Transverse colon (tissue), 4 donors: ENCODE measurements around the gene RGS10. TPM values are rescaled to one million over a fixed set of nuclear protein-coding genes. Genes with fewer than 3 reads are reported as not detected.
"Not testable (repeated sequence)": the region's sequence is repeated elsewhere in the genome, so short reads cannot be mapped to it uniquely, and the experiment has no call there.

ENCODE experiments used
- DNase-seq: peaks from one replicate; pipeline ENCODE4 v3.0.0-alpha.2; 2019
- H3K27ac ChIP-seq, 4 donors: fragments of 200-600 bp; sonication (generic); 2 replicates each; pipeline ENCODE4 v1.5.1; 2016 to 2018; ENCODE audit warnings: inconsistent platforms in 4 of 4
- H3K27me3 ChIP-seq: fragments of 200-600 bp; sonication (generic); 2 replicates; pipeline ENCODE4 v1.5.1; 2017; ENCODE audit warnings: inconsistent platforms
- H3K36me3 ChIP-seq, 4 donors: fragments of 200-600 bp; sonication (generic); 2 replicates each; pipeline ENCODE4 v1.5.1; 2017 to 2019; ENCODE audit warnings: inconsistent platforms in 4 of 4
- H3K4me1 ChIP-seq, 4 donors: fragments of 200-600 bp; sonication (generic); 2 replicates each; pipeline ENCODE4 v1.5.1; 2017 to 2020; ENCODE audit warnings: inconsistent platforms in 4 of 4
- H3K4me3 ChIP-seq, 4 donors: fragments of 200-600 bp; sonication (generic); 1 replicate in 1 of 4; 2 replicates in 3 of 4; pipeline versions ENCODE4 v1.5.1 to v1.6.1; 2017 to 2019; ENCODE audit warnings: inconsistent platforms in 4 of 4
- H3K9me3 ChIP-seq, 2 donors: fragments of 200-600 bp; sonication (generic); 2 replicates each; pipeline ENCODE4 v1.5.1; 2017 to 2019; ENCODE audit warnings: inconsistent platforms in 2 of 2
- EP300 ChIP-seq: sonication (generic); formaldehyde crosslinking; IDR thresholded peaks from one replicate; pipeline ENCODE4 v1.6.1; 2017; ENCODE audit warnings: antibody characterized with exemption, low read depth
- POLR2A ChIP-seq: fragments of 450-650 bp; IDR thresholded peaks from one replicate; pipeline ENCODE4 v1.6.1; 2016; ENCODE audit warnings: antibody characterized with exemption, mild to moderate bottlenecking, moderate library complexity
- POLR2AphosphoS5 ChIP-seq, 3 donors: sonication (generic); formaldehyde crosslinking; IDR thresholded peaks; one replicate each; pipeline ENCODE4 v1.6.1; 2016; ENCODE audit warnings: antibody characterized with exemption in 3 of 3
- WGBS, 2 donors: methylation state at CpG; one replicate each; pipeline ENCODE4 v1.1.5; 2018; ENCODE audit warnings: low coverage in 1 of 2; 5-methylcytosine and 5-hydroxymethylcytosine counted together
- in situ Hi-C, 4 donors: fragments of 200-750 bp; cut with MboI; loops; one replicate each; pipeline versions ENCODE4 v1.15.0 to v1.15.1; 2017; ENCODE audit warnings: low sequenced_read_pairs in 3 of 4, low pct_ligation_motif_present in 1 of 4, low pct_unique_long_range_greater_than_20kb in 1 of 4
- intact Hi-C: fragments of 100-400 bp; cut with DNase I; formaldehyde crosslinking; loops from one replicate; pipeline ENCODE4 v1.15.1; 2023; ENCODE audit warnings: low total_unique reads
- total RNA-seq, 4 donors: library from RNA; depleted of rRNA; stranded (reverse); fragments of >200 nt; gene quantifications; one replicate each; pipeline ENCODE4 v1.1.0, GENCODE V29; 2016
- TF ChIP-seq, protein P1 (sequence below), 5 experiments: fragments of 200-600 bp in 3 of 5; fragments of 450-650 bp in 2 of 5; sonication (generic) in 3 of 5; IDR thresholded peaks; 1 replicate in 2 of 5; 2 replicates in 3 of 5; pipeline ENCODE4 v1.5.1; 2016 to 2017; ENCODE audit warnings: antibody characterized with exemption in 5 of 5, inconsistent platforms in 3 of 5, mild to moderate bottlenecking in 2 of 5, moderate library complexity in 1 of 5

RGS10 gene
- total RNA-seq, 4 donors from 2014 or later, result 26.3 to 47.1 (median 38.8) TPM

DNA sequence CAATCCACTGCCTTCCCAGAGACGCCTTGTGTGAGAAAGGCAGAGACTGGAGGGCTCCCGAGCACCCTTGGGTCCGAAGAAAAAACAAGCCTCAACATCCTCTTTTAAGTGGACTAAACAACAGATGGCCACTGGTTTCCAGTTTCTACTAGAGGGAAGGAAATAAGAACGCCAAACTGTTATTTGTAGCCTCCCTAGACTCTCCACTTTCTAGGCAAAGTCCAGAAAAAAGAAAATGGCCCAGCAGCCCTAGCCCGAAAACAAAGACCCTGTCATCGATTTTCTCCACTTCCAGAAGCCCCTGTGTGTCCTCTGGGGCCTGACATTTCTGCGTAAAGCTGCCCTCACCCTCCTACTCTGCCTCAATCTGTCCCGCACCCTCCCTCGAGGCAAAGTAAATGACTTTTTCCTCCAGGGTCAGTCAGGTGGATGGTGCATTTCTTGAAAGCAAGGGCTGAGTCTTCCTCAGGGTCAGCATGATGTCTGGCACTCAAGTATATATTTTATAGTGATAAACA lies 6.0 kb downstream of the RGS10 start:
- peak overlapping the region; percentile 86 to 95 (median 91) for H3K27ac ChIP-seq
- in situ Hi-C loops (no loop called here), intact Hi-C loops (no loop called here)
- H3K9me3 ChIP-seq, result no peaks in the 10 kb centered on the region
- WGBS, 2 donors, result 88 to 100% methylated on average over 2 to 9 of the region's 9 CpGs
- no peak overlapping the region for H3K4me3 ChIP-seq
- TF ChIP-seq EP300 (no peak), POLR2AphosphoS5 (IDR thresholded peaks at IDR 0.05) (no peak), POLR2A (no peak)
- TF ChIP-seq, protein P1, sequence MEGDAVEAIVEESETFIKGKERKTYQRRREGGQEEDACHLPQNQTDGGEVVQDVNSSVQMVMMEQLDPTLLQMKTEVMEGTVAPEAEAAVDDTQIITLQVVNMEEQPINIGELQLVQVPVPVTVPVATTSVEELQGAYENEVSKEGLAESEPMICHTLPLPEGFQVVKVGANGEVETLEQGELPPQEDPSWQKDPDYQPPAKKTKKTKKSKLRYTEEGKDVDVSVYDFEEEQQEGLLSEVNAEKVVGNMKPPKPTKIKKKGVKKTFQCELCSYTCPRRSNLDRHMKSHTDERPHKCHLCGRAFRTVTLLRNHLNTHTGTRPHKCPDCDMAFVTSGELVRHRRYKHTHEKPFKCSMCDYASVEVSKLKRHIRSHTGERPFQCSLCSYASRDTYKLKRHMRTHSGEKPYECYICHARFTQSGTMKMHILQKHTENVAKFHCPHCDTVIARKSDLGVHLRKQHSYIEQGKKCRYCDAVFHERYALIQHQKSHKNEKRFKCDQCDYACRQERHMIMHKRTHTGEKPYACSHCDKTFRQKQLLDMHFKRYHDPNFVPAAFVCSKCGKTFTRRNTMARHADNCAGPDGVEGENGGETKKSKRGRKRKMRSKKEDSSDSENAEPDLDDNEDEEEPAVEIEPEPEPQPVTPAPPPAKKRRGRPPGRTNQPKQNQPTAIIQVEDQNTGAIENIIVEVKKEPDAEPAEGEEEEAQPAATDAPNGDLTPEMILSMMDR (IDR thresholded peaks at IDR 0.05), result no peak
- H3K27me3 ChIP-seq, result no peaks in the 10 kb centered on the region
- H3K4me1 ChIP-seq, result peaks cover 21 to 85% (median 44%) of the 10 kb centered on the region in 4 donors
- no peaks in the 10 kb centered on the region for H3K36me3 ChIP-seq
- no peak for DNase-seq

DNA sequence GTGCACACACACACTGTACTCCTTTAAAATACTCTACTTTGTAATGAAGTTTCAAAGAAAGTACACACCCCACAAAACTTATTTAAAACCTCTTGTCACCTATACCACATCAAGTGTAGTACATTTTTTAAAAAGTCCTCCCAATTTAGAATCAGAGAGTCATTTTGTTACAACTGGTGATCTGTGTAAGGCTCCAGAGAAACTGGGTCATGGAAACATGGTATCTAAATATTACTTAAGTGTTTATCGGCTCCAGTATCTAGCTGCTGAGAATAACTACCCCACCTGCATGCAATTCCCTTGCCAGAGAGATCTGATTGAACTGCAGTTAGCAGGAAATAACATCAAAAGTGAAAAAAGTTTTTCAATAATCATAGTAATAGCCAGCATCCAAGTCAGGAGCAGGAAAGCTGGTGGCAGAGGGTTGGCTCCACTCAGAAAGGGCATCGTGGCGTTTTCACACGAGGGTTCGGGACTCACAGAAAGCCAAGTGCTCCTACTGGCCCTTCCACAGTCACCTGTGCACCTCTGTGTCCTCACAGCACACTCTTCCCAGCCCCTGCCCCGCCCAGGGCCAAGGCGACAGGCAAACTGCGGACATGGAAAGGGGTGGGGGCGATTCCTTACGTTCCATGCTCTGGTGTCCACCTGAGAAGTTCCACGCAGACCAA lies 6.5 kb downstream of the RGS10 start:
- no peak for TF ChIP-seq EP300
- TF ChIP-seq, protein P1 (IDR thresholded peaks at IDR 0.05), result no peak
- TF ChIP-seq POLR2AphosphoS5 (IDR thresholded peaks at IDR 0.05), result no peak
- TF ChIP-seq POLR2A, result no peak
- no peaks in the 10 kb centered on the region for H3K9me3 ChIP-seq
- H3K36me3 ChIP-seq, result no peaks in the 10 kb centered on the region
- H3K4me1 ChIP-seq, result peaks cover 22 to 91% (median 47%) of the 10 kb centered on the region in 4 donors
- in situ Hi-C loops (no loop called here), intact Hi-C loops (no loop called here)
- 39 to 73% methylated on average over 4 to 11 of the region's 11 CpGs for WGBS, 2 donors
- no peaks in the 10 kb centered on the region for H3K27me3 ChIP-seq
- no peak for DNase-seq
- H3K27ac ChIP-seq, result peak overlapping the region; percentile 86 to 95 (median 91)
- no peak overlapping the region for H3K4me3 ChIP-seq

DNA sequence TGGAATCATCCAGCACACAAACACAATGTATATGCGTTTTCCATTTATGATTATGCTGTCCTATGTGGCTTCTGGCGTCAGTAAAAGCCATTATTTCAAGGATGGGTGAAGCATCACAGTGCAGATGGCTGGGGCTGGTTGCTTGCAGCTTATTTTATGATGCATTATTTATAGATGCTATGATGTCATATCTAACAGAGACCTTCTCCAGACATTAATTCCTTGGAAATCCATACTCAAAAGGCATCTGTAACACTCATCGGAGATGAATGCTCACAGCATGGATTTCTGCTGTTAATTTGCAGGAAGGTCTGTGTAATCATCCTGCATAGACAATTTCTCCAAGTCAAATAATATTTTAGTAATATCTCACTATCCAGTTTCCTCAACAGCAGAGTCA lies 7.2 kb downstream of the RGS10 start:
- Histone ChIP-seq H3K36me3 (no peaks in the 10 kb centered on the region), H3K4me1 (peaks cover 29 to 92% (median 47%) of the 10 kb centered on the region in 4 donors), H3K9me3 (no peaks in the 10 kb centered on the region), H3K4me3 (no peak overlapping the region), H3K27me3 (no peaks in the 10 kb centered on the region), H3K27ac (peak overlapping the region; percentile 86 to 95 (median 91))
- DNase-seq, result no peak
- TF ChIP-seq, protein P1 (IDR thresholded peaks at IDR 0.05), result no peak
- TF ChIP-seq POLR2A (no peak), EP300 (no peak)
- intact Hi-C loops (no loop called here), in situ Hi-C loops (no loop called here)
- WGBS, 2 donors, result 70 to 76% methylated on average over 3 of the region's 3 CpGs

DNA sequence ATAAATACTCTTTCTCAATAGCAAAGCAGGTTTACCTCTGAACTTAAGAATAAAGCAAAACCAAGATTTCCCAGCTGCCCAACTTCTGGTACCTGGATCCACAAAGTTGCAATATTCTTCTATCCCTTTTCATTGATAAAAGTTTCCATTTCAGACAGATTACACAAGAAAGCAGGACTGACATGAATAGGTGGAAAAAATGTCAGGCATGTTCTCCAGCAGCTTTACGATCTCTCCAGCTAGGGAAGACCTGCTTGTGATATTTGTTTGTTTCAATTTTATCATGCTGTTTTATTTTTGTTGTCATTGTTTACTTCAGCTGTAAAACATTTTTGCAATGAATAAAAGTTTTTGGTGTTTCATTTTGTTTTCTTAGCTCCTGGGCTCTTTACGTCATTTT lies 9.0 kb downstream of the RGS10 start:
- peaks cover 20 to 83% (median 34%) of the 10 kb centered on the region in 4 donors for H3K4me1 ChIP-seq
- no peaks in the 10 kb centered on the region for H3K36me3 ChIP-seq
- in situ Hi-C loops, result no loop called here
- intact Hi-C loops, result no loop called here
- 73 to 85% methylated on average over 2 of the region's 2 CpGs for WGBS, 2 donors
- no peaks in the 10 kb centered on the region for H3K27me3 ChIP-seq
- H3K4me3 ChIP-seq, result no peak overlapping the region
- H3K9me3 ChIP-seq, result no peaks in the 10 kb centered on the region
- TF ChIP-seq, protein P1 (IDR thresholded peaks at IDR 0.05), result no peak
- TF ChIP-seq POLR2AphosphoS5 (IDR thresholded peaks at IDR 0.05) (no peak), EP300 (no peak), POLR2A (no peak)
- DNase-seq, result no peak
- peak overlapping the region; percentile 23 to 95 (median 63) for H3K27ac ChIP-seq

DNA sequence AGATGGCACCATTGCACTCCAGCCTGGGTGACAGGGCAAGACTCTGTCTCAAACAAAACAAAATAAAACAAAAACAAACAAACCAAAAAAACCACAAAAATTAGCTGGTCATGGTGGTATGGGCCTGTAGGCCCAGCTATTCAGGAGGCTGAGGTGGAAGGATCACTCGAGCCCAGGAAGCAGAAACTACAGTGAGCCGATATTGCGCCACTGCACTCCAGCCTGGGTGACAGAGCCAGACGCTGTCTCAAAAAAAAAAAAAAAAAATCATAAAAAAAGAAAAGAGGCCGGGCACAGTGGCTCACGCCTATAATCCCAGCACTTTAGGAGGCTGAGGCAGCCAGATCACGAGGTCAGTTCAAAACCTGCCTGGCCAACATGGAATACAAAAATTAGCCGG lies 9.7 kb downstream of the RGS10 start:
- H3K4me1 ChIP-seq, result peaks cover 14 to 79% (median 29%) of the 10 kb centered on the region in 4 donors
- intact Hi-C loops, in situ Hi-C loops, H3K9me3 ChIP-seq, DNase-seq, H3K36me3 ChIP-seq, H3K27me3 ChIP-seq, H3K4me3 ChIP-seq: not testable (repeated sequence)
- WGBS, 2 donors, result 72% methylated on average over 8 of the region's 8 CpGs; no CpG with 5 or more reads in 1 of the 2 donors
- H3K27ac ChIP-seq, result peak overlapping the region; percentile 23 to 95 (median 63)

DNA sequence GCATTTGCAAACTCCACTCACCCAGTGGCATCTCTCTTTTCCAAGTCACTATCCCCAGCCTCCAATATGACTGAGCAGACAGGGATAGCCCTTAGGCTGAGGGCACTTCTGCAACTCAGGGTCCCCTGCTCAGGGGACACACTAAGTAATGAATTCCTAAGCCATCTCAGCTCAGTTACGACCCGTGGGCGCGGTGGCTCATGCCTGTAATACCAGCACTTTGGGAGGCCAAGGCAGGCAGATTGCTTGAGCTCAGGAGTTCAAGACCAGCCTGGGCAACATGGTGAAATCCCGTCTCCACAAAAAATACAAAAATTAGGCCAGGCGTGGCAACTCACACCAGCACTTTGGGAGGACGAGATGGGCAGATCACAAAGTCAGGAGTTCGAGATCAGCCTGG lies 10.3 kb downstream of the RGS10 start:
- Histone ChIP-seq H3K4me1 (peaks cover 10 to 77% (median 26%) of the 10 kb centered on the region in 4 donors), H3K27ac (peak overlapping the region; percentile 23 to 95 (median 63))
- H3K36me3 ChIP-seq, H3K4me3 ChIP-seq, in situ Hi-C loops, H3K27me3 ChIP-seq, H3K9me3 ChIP-seq, intact Hi-C loops, DNase-seq: not testable (repeated sequence)
- 96 to 100% methylated on average over 4 to 8 of the region's 8 CpGs for WGBS, 2 donors
